HUES64 (cell line): ENCODE measurements around the gene VAMP3.
"Not testable (repeated sequence)": the region's sequence is repeated elsewhere in the genome, so short reads cannot be mapped to it uniquely, and the experiment has no call there.

Experiments
- H3K27ac ChIP-seq: 2 replicates; pipeline ENCODE4 v1.7.0; 2013; ENCODE audit warnings: low read depth, low read length, inconsistent platforms
- H3K27me3 ChIP-seq: 2 replicates; pipeline ENCODE4 v1.6.1; 2013; ENCODE audit warnings: mild to moderate bottlenecking, low read length; ENCODE audit not compliant: insufficient read depth
- H3K36me3 ChIP-seq: 2 replicates; pipeline ENCODE4 v1.6.1; 2013; ENCODE audit warnings: mild to moderate bottlenecking, low read length; ENCODE audit not compliant: insufficient read depth
- H3K4me1 ChIP-seq: 2 replicates; pipeline ENCODE4 v1.6.1; 2013; ENCODE audit warnings: mild to moderate bottlenecking, low read length, moderate library complexity; ENCODE audit not compliant: insufficient read depth
- H3K4me3 ChIP-seq: 2 replicates; pipeline ENCODE4 v1.5.1; 2013; ENCODE audit warnings: mild to moderate bottlenecking, low read length, moderate library complexity
- H3K9ac ChIP-seq: 2 replicates; pipeline ENCODE4 v1.6.1; 2013; ENCODE audit warnings: mild to moderate bottlenecking, low read depth, low read length
- H3K9me3 ChIP-seq: 2 replicates; pipeline ENCODE4 v1.6.1; 2013; ENCODE audit warnings: low read depth, low read length; ENCODE audit not compliant: insufficient read depth
- WGBS: fragments of 150-250, 120-280 bp; methylation state at CpG from one replicate; pipeline ENCODE4 v1.1.7; 2013; ENCODE audit warnings: missing lambda C conversion rate; 5-methylcytosine and 5-hydroxymethylcytosine counted together

VAMP3 gene

DNA sequence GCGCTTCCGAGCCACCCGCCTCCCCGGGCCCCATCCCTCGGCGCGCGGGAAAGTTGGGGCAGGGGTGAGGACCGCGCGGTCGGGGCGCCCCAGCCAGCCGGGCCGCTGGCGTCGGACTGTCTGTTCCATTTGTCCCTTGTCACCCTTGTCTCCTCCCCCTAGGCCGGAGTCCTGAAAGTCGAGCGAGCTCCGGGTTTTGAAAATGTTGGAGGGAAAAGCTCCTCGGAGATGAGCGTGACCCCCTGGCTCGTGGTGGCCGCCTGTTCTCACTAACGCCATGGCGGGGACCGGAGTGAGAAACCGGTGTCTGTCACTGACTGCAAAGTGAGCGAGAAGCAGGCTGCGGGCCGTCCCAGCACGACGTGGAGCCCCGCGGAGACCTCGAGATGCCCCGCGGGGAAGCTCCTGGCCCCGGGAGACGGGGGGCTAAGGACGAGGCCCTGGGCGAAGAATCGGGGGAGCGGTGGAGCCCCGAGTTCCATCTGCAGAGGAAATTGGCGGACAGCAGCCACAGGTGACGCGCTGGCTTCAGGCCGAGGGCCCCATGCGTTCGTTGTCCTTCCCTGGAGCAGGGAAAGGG, 13.5 kb downstream of the VAMP3 start:
- H3K9me3 ChIP-seq: peaks cover 7% of the 10 kb centered on the region
- peak overlapping the region; percentile 55; the same call in 1 of the 2 replicates for H3K9ac ChIP-seq
- peaks cover 57% of the 10 kb centered on the region for H3K36me3 ChIP-seq
- no peaks in the 10 kb centered on the region for H3K4me1 ChIP-seq
- H3K27me3 ChIP-seq: peaks cover 8% of the 10 kb centered on the region
- 47% methylated on average over 52 of the region's 52 CpGs for WGBS
- peak overlapping the region; percentile 51 for H3K4me3 ChIP-seq
- no peak overlapping the region for H3K27ac ChIP-seq

- WGBS: 89% methylated on average over 7 of the region's 7 CpGs
- Histone ChIP-seq H3K4me3 (peak overlapping the region; percentile 51), H3K9me3 (peaks cover 13% of the 10 kb centered on the region), H3K9ac (no peak overlapping the region), H3K27me3 (peaks cover 8% of the 10 kb centered on the region), H3K36me3 (peaks cover 57% of the 10 kb centered on the region), H3K27ac (no peak overlapping the region), H3K4me1 (no peaks in the 10 kb centered on the region)
These were observed 14.0 kb downstream of the VAMP3 start for GRCh38 chr1:7785108-7785507.

- WGBS: 95% methylated on average over 5 of the region's 5 CpGs
- Histone ChIP-seq H3K27me3 (peaks cover 8% of the 10 kb centered on the region), H3K4me1 (no peaks in the 10 kb centered on the region), H3K36me3 (peaks cover 61% of the 10 kb centered on the region), H3K9ac (no peak overlapping the region), H3K9me3 (peaks cover 29% of the 10 kb centered on the region), H3K27ac (no peak overlapping the region), H3K4me3 (no peak overlapping the region)
These were observed 15.7 kb downstream of the VAMP3 start for GRCh38 chr1:7786795-7787194.

- H3K4me1 ChIP-seq: no peaks in the 10 kb centered on the region
- H3K27me3 ChIP-seq: peaks cover 2% of the 10 kb centered on the region
- H3K9me3 ChIP-seq: peaks cover 29% of the 10 kb centered on the region
- WGBS: 89% methylated on average over 5 of the region's 5 CpGs
- H3K9ac ChIP-seq: no peak overlapping the region
- H3K36me3 ChIP-seq: peaks cover 83% of the 10 kb centered on the region
- H3K27ac ChIP-seq: no peak overlapping the region
- no peak overlapping the region for H3K4me3 ChIP-seq
These were observed 18.7 kb downstream of the VAMP3 start for GRCh38 chr1:7789828-7790227.

DNA sequence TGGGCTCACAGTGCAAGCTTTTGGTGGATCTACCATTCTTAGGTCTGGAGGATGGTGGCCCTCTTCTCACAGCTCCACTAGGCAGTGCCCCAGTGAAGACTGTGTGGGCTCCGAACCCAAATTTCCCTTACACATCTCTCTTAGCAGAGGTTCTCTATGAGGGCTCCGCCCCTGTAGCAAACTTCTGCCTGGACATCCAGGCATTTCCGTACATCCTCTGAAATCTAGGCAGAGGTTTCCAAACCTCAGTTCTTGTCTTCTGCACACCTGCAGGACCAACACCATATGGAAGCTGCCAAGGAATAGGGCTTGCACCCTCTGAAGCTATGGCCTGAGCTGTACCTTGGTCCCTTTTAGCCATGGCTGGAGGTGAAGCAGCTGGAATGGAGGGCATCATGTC, 19.9 kb downstream of the VAMP3 start:
- H3K4me3 ChIP-seq, H3K27me3 ChIP-seq, H3K9ac ChIP-seq, H3K4me1 ChIP-seq, H3K27ac ChIP-seq: not testable (repeated sequence)
- WGBS: over 99% methylated on average over 3 of the region's 3 CpGs
- peaks cover 77% of the 10 kb centered on the region for H3K36me3 ChIP-seq
- peaks cover 29% of the 10 kb centered on the region for H3K9me3 ChIP-seq

- Histone ChIP-seq H3K36me3 (peaks cover 46% of the 10 kb centered on the region), H3K4me1 (no peaks in the 10 kb centered on the region), H3K4me3 (no peak overlapping the region), H3K9me3 (peaks cover 13% of the 10 kb centered on the region), H3K27me3 (no peaks in the 10 kb centered on the region), H3K27ac (no peak overlapping the region), H3K9ac (no peak overlapping the region)
- WGBS: 90% methylated on average over 12 of the region's 12 CpGs
These were observed 24.3 kb downstream of the VAMP3 start for GRCh38 chr1:7795406-7795805.

- Histone ChIP-seq H3K27ac (no peak overlapping the region), H3K9me3 (no peaks in the 10 kb centered on the region), H3K27me3 (no peaks in the 10 kb centered on the region), H3K36me3 (peaks cover 51% of the 10 kb centered on the region), H3K4me3 (no peak overlapping the region), H3K4me1 (no peaks in the 10 kb centered on the region; the same call in 1 of the 2 replicates), H3K9ac (no peak overlapping the region)
- 93% methylated on average over 9 of the region's 9 CpGs for WGBS
These were observed 34.4 kb downstream of the VAMP3 start for GRCh38 chr1:7805460-7805859.

- 70% methylated on average over 1 of the region's 1 CpG for WGBS
- Histone ChIP-seq H3K9me3 (peaks cover 7% of the 10 kb centered on the region), H3K27ac (no peak overlapping the region), H3K4me1 (no peaks in the 10 kb centered on the region), H3K36me3 (peaks cover 62% of the 10 kb centered on the region), H3K27me3 (no peaks in the 10 kb centered on the region), H3K4me3 (no peak overlapping the region), H3K9ac (no peak overlapping the region)
These were observed 37.3 kb downstream of the VAMP3 start for GRCh38 chr1:7808253-7808844.

DNA sequence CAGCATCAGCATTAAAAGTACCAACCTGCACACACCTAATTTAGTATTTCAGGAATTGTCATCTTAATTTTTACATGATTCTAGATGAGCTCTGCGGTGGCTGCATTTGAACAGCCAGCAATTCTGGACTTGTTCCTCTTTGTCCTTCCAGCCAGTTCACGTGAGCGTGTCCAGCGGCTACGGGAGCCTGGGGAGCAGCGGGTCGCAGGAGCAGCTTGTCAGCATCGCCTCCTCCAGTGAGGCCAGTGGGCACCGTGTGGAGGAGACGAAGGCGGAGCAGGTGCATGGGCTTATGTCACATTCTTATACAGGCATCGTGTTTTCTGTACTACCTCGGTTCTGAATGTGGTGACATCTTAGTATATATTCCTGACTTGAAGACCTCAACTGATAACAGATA, 38.6 kb downstream of the VAMP3 start:
- H3K36me3 ChIP-seq: peaks cover 58% of the 10 kb centered on the region
- no peak overlapping the region for H3K4me3 ChIP-seq
- no peak overlapping the region for H3K27ac ChIP-seq
- H3K9me3 ChIP-seq: peaks cover 17% of the 10 kb centered on the region
- no peaks in the 10 kb centered on the region for H3K27me3 ChIP-seq
- H3K9ac ChIP-seq: no peak overlapping the region
- H3K4me1 ChIP-seq: no peaks in the 10 kb centered on the region
- WGBS: 95% methylated on average over 12 of the region's 13 CpGs

- 94% methylated on average over 7 of the region's 7 CpGs for WGBS
- peaks cover 54% of the 10 kb centered on the region for H3K36me3 ChIP-seq
- H3K9me3 ChIP-seq: peaks cover 22% of the 10 kb centered on the region
- H3K27me3 ChIP-seq: no peaks in the 10 kb centered on the region
- no peak overlapping the region for H3K4me3 ChIP-seq
- H3K4me1 ChIP-seq: no peaks in the 10 kb centered on the region
- no peak overlapping the region for H3K9ac ChIP-seq
- H3K27ac ChIP-seq: no peak overlapping the region
These were observed 39.3 kb downstream of the VAMP3 start for GRCh38 chr1:7810395-7810794.

- no peaks in the 10 kb centered on the region for H3K27me3 ChIP-seq
These were observed 40.4 kb downstream of the VAMP3 start for GRCh38 chr1:7811476-7811875.

More at GRCh38 chr1:7811476-7811875, 40.4 kb downstream of the VAMP3 start:
- Histone ChIP-seq H3K4me1 (no peaks in the 10 kb centered on the region), H3K27ac (no peak overlapping the region), H3K4me3 (no peak overlapping the region), H3K9me3 (peaks cover 22% of the 10 kb centered on the region), H3K36me3 (peaks cover 45% of the 10 kb centered on the region), H3K9ac (no peak overlapping the region)
- 94% methylated on average over 6 of the region's 6 CpGs for WGBS
